ENCODE measurements around the gene UCHL5.
A peak's percentile ranks its signal among the peaks of the same experiment; 100 is the strongest.
"Not testable (repeated sequence)": the region's sequence is repeated elsewhere in the genome, so short reads cannot be mapped to it uniquely, and the experiment has no call there.

Gene UCHL5

DNA sequence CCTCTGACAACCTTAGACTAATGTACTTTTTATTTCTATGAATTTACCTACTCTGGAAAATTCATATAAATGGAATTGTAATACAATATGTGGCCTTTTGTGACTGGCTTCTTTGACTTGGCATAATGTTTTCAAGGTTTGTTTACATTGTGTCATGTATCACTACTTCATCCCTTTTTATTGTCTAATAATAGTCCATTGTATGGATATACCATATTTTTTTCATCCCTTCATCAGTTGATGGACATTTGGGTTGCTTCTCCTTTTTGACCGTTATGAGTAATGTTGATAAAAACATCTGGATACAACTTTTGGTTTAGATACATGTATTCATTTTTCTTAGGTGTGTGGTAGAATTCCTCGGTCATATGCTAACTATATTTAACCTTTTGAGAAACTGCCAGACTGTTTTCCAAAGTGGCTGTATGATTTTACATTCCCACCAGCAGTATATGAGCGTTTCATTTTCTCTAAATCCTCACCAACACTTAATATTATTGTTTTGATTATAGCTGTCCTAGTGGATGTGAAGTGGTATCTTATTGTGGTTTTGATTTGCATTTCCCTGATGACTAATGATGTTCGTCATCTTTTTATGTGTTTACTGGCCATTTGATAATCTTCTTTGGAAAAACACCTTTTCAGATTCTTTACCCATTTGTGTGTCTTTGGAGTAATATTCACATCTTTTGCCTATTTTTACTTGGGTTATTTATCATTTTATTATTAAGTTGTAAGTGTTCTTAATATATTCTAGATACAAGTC, 3.7 kb upstream of the UCHL5 start:
- no peak for DNase-seq

DNA sequence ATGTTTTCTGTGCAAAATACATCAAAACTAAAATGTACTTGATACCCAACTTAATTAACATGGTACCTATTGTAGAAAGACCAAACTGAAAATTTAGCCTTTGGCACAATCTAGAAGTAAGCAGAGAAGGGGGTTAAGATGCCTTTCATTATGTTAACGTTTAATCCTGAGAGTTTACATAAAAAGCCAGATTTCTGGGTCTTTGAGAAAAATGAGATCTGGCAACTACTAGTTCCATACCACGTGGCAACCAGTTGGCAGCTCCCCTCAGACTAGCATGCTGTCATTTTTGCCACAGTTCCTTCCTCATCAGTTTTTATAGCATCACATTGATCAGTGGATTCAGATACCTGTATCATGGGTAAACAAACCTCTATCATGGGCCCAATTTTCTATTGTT, 1.8 kb upstream of the UCHL5 start:
- peak in 1 of 2 donors; percentile 26 for DNase-seq

DNA sequence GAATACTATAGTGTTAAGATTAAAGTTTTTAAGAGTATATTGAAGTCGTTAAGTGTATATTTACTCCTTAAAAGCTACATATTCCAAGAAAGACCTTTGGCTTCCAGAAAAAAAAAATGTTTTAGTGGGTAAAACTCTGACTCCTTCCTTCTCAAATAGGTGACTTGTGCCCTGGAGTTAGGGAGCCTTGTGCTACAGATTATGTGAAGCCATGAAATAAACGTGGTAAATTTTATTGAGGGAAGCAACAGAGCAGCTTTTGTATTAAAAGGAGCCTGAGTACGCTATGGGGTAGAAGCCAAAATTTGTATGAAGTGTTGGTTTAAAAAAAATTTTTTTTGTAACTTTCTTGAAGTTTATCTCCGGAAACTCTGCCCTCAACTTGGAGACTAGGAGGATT, 1.2 kb upstream of the UCHL5 start:
- DNase-seq: no peak

DNA sequence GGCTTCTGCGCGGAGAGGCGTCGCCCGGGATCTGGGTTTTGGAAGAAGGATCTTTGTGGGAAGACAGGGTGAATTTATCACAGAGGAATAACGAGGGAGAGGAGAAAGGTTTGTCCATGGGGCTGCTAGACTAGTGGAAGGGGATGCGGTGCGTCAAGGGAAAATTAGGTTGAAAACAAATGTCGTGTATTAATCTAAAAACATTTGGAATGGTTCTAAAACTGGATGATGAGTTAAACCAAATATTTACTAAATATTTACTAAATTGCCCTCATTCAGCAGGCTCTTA, 899 bp upstream of the UCHL5 start:
- DNase-seq: no peak

GRCh38 chr1:193058529-193059281, 455 bp downstream of the UCHL5 start:
- DNase-seq: peak; percentile 80 to 89

GRCh38 chr1:193054169-193054675, 4.9 kb downstream of the UCHL5 start:
- no peak for DNase-seq

DNA sequence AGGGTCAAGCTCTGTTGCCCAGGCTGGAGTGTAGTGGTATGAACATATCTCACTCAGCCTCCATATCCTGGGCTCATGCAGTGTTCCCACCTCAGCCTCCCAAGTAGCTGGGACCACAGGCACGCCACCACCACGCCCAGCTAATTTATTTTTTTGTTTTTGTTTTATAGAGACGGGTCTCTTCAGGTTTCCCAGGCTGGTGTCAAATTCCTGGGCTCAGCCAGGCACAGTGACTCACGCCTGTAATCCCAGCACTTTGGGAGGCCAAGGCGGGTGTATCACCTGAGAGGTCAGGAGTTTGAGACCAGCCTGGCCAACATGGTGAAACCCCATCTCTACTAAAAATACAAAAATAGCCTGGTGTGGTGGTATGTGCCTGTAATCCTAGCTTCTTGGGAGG, 10.2 kb downstream of the UCHL5 start:
- not testable (repeated sequence) for DNase-seq

DNA sequence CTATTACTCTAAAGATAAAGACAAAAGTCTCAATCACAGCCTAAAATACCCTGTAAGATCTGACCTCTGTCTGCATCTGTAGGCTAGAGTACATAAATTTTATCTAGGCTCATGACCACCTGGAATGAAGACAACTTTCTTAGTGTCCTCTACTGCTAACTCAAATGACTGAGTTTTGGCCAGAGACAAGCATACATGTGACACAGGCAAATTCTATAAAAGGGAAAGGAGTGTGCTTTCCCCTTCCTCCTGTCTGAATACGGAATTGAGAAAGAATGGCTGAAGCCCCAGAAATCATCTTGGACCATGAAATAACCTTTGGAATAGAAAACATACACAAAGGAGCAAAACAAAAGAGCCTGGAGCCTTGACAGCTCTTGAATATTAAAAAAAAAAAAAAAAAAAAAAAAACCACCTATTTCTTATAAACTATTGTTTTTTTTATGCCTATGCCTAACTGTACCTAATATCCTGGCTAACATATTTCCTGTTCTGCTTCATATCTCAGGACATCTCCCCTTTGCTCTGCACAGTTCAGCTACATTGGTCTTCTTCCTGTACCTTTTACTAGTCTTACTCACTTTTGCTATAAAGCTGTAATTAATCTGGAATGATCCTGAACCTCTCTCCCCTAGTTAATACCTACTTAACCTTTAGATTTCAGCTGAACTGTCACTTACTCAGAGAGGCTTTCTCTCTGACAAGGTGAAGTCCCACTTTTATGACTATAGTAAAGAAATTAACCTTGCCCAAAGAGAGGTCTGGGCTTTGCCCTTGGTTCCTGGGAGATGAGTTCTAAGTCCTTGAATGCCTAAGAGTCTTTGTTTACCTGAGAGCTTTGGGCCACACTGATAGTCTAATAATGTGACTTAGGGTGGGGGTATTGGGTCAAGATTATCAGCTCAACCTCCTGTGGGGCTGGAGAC, 16.1 kb downstream of the UCHL5 start:
- no peak for DNase-seq

DNA sequence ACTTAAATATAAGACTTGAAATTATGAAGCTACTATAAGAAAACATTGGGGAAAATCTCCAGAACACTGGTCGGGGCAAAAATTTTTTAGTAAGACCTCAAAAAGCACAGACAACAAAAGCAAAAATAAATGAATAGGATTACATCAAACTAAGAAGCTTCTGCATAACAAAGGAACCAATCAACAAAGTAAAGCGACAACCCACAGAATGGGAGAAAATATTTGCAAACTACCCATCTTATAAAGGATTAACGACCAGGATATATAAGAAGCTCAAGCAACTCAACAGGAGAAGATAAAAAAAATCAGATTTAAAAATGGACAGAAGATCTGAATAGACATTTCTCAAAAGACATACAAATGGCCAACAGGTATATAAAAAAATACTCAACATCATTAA, 19.1 kb downstream of the UCHL5 start:
- DNase-seq: no peak

DNA sequence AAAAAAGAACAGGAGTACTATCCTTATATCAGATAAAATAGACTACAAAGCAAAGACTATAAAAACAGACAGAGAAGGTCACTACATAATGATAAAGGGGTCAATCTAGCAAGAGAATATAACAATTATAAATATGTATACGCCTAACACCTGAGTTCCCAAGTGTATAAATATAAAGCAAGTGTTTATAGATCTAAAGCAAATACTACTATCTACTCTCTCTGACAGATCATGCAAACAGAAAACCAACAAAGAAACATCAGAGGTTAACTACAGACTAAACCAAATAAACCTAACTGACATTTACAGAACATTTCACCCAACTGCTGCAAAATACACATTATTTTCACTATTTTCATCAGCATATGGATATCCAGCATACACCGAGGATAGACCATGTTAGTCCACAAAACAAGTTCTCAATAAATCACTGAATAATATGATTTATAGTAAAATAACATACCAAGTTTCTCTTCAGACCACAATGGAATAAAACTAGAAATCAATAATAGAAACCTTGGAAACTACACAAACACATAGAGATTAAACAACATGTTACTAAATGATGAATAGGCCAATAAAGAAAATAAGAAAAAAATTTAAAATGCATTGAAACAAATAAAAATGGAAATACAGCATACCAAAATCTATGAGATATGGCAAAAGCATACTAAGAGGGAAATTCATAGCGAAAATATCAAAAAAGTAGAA, 22.7 kb downstream of the UCHL5 start:
- no peak for DNase-seq

- DNase-seq: no peak
Observed at GRCh38 chr1:193033610-193034009, 25.6 kb downstream of the UCHL5 start.

- DNase-seq: not testable (repeated sequence)
Observed at GRCh38 chr1:193032643-193033427, 26.3 kb downstream of the UCHL5 start.

- DNase-seq: no peak
Observed at GRCh38 chr1:193031431-193031830, 27.7 kb downstream of the UCHL5 start.

DNA sequence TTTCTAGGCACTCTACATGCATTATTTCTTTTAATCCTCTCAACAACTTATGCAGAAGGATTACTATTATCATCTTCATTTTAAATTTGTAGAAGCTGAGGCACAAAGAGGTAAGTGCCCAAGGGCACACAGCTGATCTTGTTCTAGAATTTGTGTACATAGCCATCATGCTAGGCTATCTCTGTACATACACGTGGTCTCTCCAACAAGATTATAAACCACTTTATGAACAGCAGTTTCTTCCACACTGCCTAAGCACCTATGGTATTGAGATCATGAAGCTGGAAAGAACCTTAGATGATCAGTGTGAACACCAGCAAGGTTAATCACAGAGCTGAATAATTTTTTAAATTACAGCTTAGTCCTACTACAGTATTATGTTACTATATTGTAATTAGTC, 28.9 kb downstream of the UCHL5 start:
- DNase-seq: no peak

- DNase-seq: no peak
Observed at GRCh38 chr1:193025218-193025617, 33.9 kb downstream of the UCHL5 start.

DNA sequence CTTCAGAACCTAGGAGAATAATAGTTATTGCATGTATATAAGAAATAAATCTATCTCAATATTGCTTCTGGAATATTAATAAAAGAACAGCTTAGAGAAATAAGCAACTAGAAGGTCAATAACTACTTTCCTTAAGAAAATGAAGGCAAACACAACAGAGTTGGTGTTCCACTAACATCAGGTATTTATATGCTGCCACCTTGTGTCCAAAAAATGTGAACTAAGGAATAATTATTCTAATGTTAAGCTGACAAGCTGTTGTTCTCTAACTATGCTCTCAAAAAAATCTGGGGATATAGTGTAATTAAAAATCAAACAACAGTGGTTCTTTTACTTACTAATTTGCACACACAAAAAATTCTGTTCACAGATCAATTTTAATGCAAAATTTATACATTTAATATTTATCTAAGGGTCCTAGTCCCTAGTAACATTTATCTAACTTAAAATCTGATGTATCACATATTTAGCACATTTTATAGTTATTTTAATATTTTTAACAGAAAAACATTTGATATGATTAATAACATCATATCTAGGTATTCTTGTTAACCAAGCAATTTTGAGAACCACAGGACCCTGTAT, 39.6 kb downstream of the UCHL5 start:
- DNase-seq: peak; percentile 40 to 78

DNA sequence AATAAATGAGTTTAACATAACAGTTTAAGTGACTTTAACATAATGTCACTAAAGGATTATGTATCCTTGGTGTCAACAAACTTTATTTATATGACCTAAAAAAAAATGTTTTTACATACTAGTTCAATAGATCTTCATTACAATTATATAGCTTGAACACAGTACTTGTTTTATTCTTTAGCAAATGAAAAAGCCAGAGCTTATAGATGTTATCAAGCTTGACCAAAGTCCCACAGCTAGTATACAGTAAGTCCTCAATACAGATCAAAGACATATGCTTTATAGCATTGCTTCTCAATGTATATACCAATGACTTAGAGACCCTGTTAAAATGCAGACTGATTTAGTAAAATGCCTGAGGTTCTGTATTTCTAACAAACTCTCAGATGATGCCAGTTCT, 42.4 kb downstream of the UCHL5 start:
- DNase-seq: no peak

GRCh38 chr1:193014400-193014799, 44.8 kb downstream of the UCHL5 start:
- DNase-seq: no peak

GRCh38 chr1:193013707-193014106, 45.5 kb downstream of the UCHL5 start:
- no peak for DNase-seq

DNA sequence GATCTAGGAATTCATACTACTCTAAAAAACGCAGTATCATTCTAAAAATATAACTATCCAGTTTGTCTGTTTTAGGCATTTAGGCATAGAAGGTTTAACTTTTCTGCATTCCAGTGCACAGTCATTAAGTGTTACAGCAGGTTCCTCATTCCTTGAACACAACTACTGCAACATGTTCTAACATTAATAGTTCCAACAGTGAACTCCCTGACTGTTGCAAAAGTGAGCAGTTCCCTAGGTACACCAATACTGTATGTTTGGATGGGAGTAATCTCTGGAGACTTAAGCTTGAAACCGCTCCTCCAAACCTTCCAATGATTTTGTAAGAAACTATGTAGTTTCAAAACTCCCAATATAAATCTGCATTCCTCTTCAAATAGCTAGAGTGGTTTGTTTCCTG, 46.2 kb downstream of the UCHL5 start:
- DNase-seq: peak; percentile 25 to 56

DNA sequence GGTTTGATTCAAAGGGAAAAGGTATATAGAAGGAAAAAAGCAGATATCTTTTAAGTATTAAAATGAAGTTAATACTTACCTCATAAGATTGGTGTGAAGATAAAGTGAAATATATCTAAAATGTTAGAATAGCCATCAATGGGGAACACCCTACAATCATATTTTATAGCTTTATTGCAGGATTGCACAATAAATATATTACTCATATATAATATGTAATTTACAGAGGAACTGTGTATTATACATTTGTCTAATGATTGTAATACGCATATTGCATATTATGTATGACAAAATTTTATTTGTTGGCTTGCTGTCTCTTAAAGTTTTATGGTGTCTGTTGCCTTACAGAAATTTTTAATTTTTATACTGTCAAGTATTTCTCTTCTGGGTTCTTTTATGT, 47.8 kb downstream of the UCHL5 start:
- peak in 1 of 2 donors; percentile 8 for DNase-seq
